Brain microvascular endothelial cell (primary cell): ENCODE data around the gene TYRP1.

Experiments
- DNase-seq: peaks from one replicate; pipeline ENCODE4 v3.0.0-alpha.2; 2020
- H3K27ac ChIP-seq: fragments of 250-450 bp; sonication (Bioruptor Pico); 2 replicates; pipeline ENCODE4 v1.5.1; 2020; ENCODE audit warnings: mild to moderate bottlenecking, moderate library complexity
- H3K27me3 ChIP-seq: fragments of 250-450 bp; sonication (Bioruptor Pico); replicated peaks from 2 replicates; pipeline ENCODE4 v1.5.1; 2020; ENCODE audit warnings: mild to moderate bottlenecking
- H3K36me3 ChIP-seq: fragments of 250-450 bp; sonication (Bioruptor Pico); replicated peaks from 2 replicates; pipeline ENCODE4 v1.5.1; 2020; ENCODE audit warnings: mild to moderate bottlenecking
- H3K4me3 ChIP-seq: 2 replicates; pipeline ENCODE4 v1.5.1; 2011; ENCODE audit warnings: low read depth, mild to moderate bottlenecking, control low read depth, low read length, moderate library complexity
- in situ Hi-C: cut with HindIII; loops from 2 replicates; pipeline ENCODE4 v1.10.0; 2017; ENCODE audit warnings: low sequenced_read_pairs, low pct_ligation_motif_present
- TF ChIP-seq, protein P1 (sequence below): IDR thresholded peaks from 2 replicates; pipeline ENCODE4 v1.5.1; 2011; ENCODE audit warnings: low read depth, mild to moderate bottlenecking, moderate library complexity, low read length, control low read depth, inconsistent platforms; ENCODE audit errors: missing control alignments

Gene TYRP1

DNA sequence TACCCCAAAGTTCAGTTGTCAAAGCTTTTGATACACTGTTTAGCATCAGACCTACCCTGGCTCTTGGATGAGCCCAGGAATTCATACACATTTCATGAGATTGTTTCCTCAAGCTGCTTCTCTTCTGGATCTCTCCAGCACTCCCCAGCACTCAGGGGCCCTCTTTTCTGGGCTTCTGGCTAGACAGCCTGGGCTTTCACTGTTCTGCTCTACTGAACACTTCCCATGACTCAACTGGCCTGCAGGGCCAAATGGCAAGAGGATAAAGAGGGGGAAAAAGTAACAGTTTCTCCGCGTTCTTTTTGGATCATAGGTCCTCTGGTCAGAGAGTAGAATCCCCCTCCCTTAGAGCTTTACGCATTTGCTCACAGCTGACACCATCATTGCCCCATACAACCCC is 60.7 kb downstream of the TYRP1 start:
- no peak overlapping the region for H3K27ac ChIP-seq
- H3K27me3 ChIP-seq: no peaks in the 10 kb centered on the region
- no peaks in the 10 kb centered on the region for H3K36me3 ChIP-seq
- in situ Hi-C loops: no loop called here
- TF ChIP-seq, protein P1, sequence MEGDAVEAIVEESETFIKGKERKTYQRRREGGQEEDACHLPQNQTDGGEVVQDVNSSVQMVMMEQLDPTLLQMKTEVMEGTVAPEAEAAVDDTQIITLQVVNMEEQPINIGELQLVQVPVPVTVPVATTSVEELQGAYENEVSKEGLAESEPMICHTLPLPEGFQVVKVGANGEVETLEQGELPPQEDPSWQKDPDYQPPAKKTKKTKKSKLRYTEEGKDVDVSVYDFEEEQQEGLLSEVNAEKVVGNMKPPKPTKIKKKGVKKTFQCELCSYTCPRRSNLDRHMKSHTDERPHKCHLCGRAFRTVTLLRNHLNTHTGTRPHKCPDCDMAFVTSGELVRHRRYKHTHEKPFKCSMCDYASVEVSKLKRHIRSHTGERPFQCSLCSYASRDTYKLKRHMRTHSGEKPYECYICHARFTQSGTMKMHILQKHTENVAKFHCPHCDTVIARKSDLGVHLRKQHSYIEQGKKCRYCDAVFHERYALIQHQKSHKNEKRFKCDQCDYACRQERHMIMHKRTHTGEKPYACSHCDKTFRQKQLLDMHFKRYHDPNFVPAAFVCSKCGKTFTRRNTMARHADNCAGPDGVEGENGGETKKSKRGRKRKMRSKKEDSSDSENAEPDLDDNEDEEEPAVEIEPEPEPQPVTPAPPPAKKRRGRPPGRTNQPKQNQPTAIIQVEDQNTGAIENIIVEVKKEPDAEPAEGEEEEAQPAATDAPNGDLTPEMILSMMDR: no peak
- no peak overlapping the region for H3K4me3 ChIP-seq
- DNase-seq: no peak

DNA sequence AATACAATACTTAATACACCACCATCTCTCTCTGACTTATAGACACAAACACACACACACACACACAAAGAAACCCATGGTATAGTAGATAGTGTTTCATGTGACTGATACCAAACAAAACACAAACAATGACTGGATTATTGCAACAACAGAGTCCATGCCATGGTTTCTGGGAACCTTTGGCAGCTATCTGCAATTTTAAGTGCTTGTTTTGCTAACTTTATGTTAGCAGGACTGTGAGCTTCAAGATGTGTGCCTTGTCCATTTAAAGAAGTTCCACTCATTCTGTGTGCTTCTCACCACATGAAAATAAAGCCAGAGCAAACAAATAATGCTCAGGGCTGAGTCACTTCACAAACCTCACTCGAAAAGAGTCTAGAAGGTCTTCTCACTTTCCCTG is 66.6 kb downstream of the TYRP1 start:
- H3K27me3 ChIP-seq: no peaks in the 10 kb centered on the region
- TF ChIP-seq, protein P1: no peak
- no peak overlapping the region for H3K4me3 ChIP-seq
- no peak overlapping the region for H3K27ac ChIP-seq
- in situ Hi-C loops: no loop called here
- DNase-seq: peak; percentile 33
- H3K36me3 ChIP-seq: no peaks in the 10 kb centered on the region
